Liver (tissue), 9 donors: ENCODE measurements around the gene CFAP73. TPM values are rescaled to one million over a fixed set of nuclear protein-coding genes. Genes with fewer than 3 reads are reported as not detected.

Source experiments
- DNase-seq: peaks from one replicate; pipeline ENCODE4 v3.0.0-alpha.2; 2017; ENCODE audit warnings: low spot score
- H3K27ac ChIP-seq, 2 donors: one replicate each; pipeline ENCODE4 v1.7.0; 2013; ENCODE audit warnings: inconsistent platforms in 2 of 2, low read length in 2 of 2, control low read depth in 1 of 2, low read depth in 1 of 2, mild to moderate bottlenecking in 1 of 2
- H3K27me3 ChIP-seq, 4 donors: one replicate each; pipeline versions ENCODE4 v1.6.1 to v1.7.0; 2013; ENCODE audit warnings: low read length in 3 of 4, inconsistent platforms in 1 of 4, mild to moderate bottlenecking in 1 of 4, moderate library complexity in 1 of 4; ENCODE audit not compliant: control insufficient read depth in 4 of 4, insufficient read depth in 4 of 4
- H3K36me3 ChIP-seq, 4 donors: one replicate each; pipeline versions ENCODE4 v1.6.1 to v1.7.0; 2013; ENCODE audit warnings: low read length in 3 of 4, mild to moderate bottlenecking in 3 of 4, low read depth in 1 of 4, moderate library complexity in 1 of 4; ENCODE audit not compliant: control insufficient read depth in 4 of 4, insufficient read depth in 3 of 4
- H3K4me1 ChIP-seq, 4 donors: one replicate each; pipeline versions ENCODE4 v1.6.1 to v1.7.0; 2013; ENCODE audit warnings: low read length in 3 of 4, mild to moderate bottlenecking in 3 of 4, moderate library complexity in 1 of 4; ENCODE audit not compliant: control insufficient read depth in 4 of 4, insufficient read depth in 4 of 4
- H3K4me3 ChIP-seq, 3 donors: one replicate each; pipeline versions ENCODE4 v1.6.1 to v1.7.0; 2013; ENCODE audit warnings: low read length in 3 of 3, control low read depth in 1 of 3, low read depth in 1 of 3, mild to moderate bottlenecking in 1 of 3
- H3K9ac ChIP-seq, 2 donors: one replicate each; pipeline ENCODE4 v1.7.0; 2013; ENCODE audit warnings: low read length in 2 of 2, mild to moderate bottlenecking in 2 of 2, moderate library complexity in 2 of 2, control low read depth in 1 of 2, low read depth in 1 of 2
- H3K9me3 ChIP-seq, 4 donors: one replicate each; pipeline versions ENCODE4 v1.6.1 to v1.7.0; 2013; ENCODE audit warnings: low read length in 3 of 4; ENCODE audit not compliant: control insufficient read depth in 4 of 4
- ATF3 ChIP-seq: IDR thresholded peaks from 2 replicates; pipeline ENCODE4 v1.6.1; 2016; ENCODE audit warnings: antibody characterized with exemption
- FOXA1 ChIP-seq: IDR thresholded peaks from 2 replicates; pipeline ENCODE4 v1.6.1; 2016; ENCODE audit warnings: antibody characterized with exemption
- GABPA ChIP-seq, 2 donors: IDR thresholded peaks in 1 of 2; conservative IDR thresholded peaks in 1 of 2; 2 replicates each; pipeline ENCODE4 v1.6.1; 2016; ENCODE audit warnings: antibody characterized with exemption in 2 of 2, mild to moderate bottlenecking in 1 of 2, moderate library complexity in 1 of 2
- HNF4A ChIP-seq, 2 donors: conservative IDR thresholded peaks; 2 replicates each; pipeline ENCODE4 v1.6.1; 2016; ENCODE audit warnings: antibody characterized with exemption in 2 of 2, mild to moderate bottlenecking in 2 of 2
- HNF4G ChIP-seq: IDR thresholded peaks from 2 replicates; pipeline ENCODE4 v1.6.1; 2016; ENCODE audit warnings: antibody characterized with exemption
- JUND ChIP-seq, 2 donors: IDR thresholded peaks; 2 replicates each; pipeline ENCODE4 v1.6.1; 2016; ENCODE audit warnings: antibody characterized with exemption in 2 of 2
- MAX ChIP-seq: IDR thresholded peaks from 2 replicates; pipeline ENCODE4 v1.6.1; 2016; ENCODE audit warnings: antibody characterized with exemption
- RAD21 ChIP-seq, 2 donors: IDR thresholded peaks; 2 replicates each; pipeline ENCODE4 v1.6.1; 2016; ENCODE audit warnings: antibody characterized with exemption in 2 of 2, mild to moderate bottlenecking in 2 of 2
- RXRA ChIP-seq, 2 donors: IDR thresholded peaks; 2 replicates each; pipeline ENCODE4 v1.6.1; 2017 to 2018; ENCODE audit warnings: antibody characterized with exemption in 2 of 2, mild to moderate bottlenecking in 1 of 2
- SP1 ChIP-seq: IDR thresholded peaks from 2 replicates; pipeline ENCODE4 v1.6.1; 2018; ENCODE audit warnings: antibody characterized with exemption, mild to moderate bottlenecking
- YY1 ChIP-seq: IDR thresholded peaks from 2 replicates; pipeline ENCODE4 v1.6.1; 2016; ENCODE audit warnings: antibody characterized with exemption, mild to moderate bottlenecking
- ZBTB33 ChIP-seq: IDR thresholded peaks from 2 replicates; pipeline ENCODE4 v1.6.1; 2016; ENCODE audit warnings: antibody characterized with exemption
- WGBS: extraction: QIAGEN DNeasy Blood & Tissue Kit; methylation state at CpG from one replicate; pipeline ENCODE4 v1.1.7; 2013; 5-methylcytosine and 5-hydroxymethylcytosine counted together
- polyA plus RNA-seq, 2 donors: library from polyadenylated mRNA; stranded (reverse) in 1 of 2; unstranded in 1 of 2; fragments of 200-250 nt in 1 of 2; fragments of >200 nt in 1 of 2; fragmentation: Nextera tagmentation in 1 of 2; extraction: Ambion mirVana in 1 of 2; gene quantifications; one replicate each; pipeline versions ENCODE4 v1.2.1 to v1.2.3, GENCODE V29; 2013 to 2015
- total RNA-seq, 2 donors: library from RNA; depleted of rRNA; stranded (reverse); fragments of >200 nt; gene quantifications; one replicate each; pipeline ENCODE4 v1.2.3, GENCODE V29; 2014
- TF ChIP-seq, protein P1 (sequence below): fragments of 150-350 bp; IDR thresholded peaks from 2 replicates; pipeline ENCODE4 v1.5.1; 2017; ENCODE audit warnings: improper control_type of control experiment, low read depth, low read length; ENCODE audit not compliant: missing input control
- TF ChIP-seq, protein P2 (sequence below): IDR thresholded peaks from 2 replicates; pipeline ENCODE4 v1.6.1; 2016; ENCODE audit warnings: antibody characterized with exemption, mild to moderate bottlenecking
- donor health status: healthy.
- donor health status: healthy.
- donor health status: healthy.
- donor health status: healthy.
- donor health status: healthy.

Gene CFAP73
- total and polyA plus RNA-seq, 4 donors = 0.18 to 0.19 TPM; not detected in 2

DNA sequence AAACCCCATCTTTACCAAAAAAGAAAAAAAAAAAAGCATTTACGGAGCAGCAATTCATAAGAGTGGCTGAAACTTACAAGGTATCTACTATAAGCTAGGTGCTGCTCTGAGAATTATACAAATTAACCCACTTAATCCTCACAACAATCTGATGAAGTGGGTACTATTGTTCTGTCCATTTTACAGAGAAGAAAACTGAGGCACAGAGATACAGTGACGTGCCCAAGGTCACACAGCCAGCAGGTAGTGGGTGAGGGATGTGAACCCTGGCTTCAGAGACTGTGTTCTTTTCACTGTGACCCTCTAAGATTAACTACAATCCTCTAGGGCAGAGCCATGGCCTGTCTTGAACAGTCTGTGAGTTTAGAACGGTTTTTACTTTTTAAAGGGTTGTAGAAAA lies 32.5 kb downstream of the CFAP73 start:
- Histone ChIP-seq H3K27me3 (no peaks in the 10 kb centered on the region), H3K36me3 (peaks cover 11 to 36% (median 31%) of the 10 kb centered on the region in 4 donors), H3K4me1 (peaks cover 8 to 34% (median 17%) of the 10 kb centered on the region in 4 donors), H3K4me3 (no peak overlapping the region), H3K27ac (no peak overlapping the region), H3K9ac (no peak overlapping the region), H3K9me3 (no peaks in the 10 kb centered on the region)
- WGBS = 94% methylated on average over 3 of the region's 3 CpGs
- no peak for DNase-seq
- TF ChIP-seq YY1 (no peak), ATF3 (no peak), RXRA (IDR thresholded peaks at IDR 0.05) (no peak), FOXA1 (no peak), GABPA (IDR thresholded peaks at IDR 0.05 in 1 of 2, conservative IDR thresholded peaks at IDR 0.05 in 1 of 2) (no peak), ZBTB33 (no peak), MAX (no peak), JUND (IDR thresholded peaks at IDR 0.05) (no peak), HNF4A (conservative IDR thresholded peaks at IDR 0.05) (no peak)
- TF ChIP-seq, protein P1, sequence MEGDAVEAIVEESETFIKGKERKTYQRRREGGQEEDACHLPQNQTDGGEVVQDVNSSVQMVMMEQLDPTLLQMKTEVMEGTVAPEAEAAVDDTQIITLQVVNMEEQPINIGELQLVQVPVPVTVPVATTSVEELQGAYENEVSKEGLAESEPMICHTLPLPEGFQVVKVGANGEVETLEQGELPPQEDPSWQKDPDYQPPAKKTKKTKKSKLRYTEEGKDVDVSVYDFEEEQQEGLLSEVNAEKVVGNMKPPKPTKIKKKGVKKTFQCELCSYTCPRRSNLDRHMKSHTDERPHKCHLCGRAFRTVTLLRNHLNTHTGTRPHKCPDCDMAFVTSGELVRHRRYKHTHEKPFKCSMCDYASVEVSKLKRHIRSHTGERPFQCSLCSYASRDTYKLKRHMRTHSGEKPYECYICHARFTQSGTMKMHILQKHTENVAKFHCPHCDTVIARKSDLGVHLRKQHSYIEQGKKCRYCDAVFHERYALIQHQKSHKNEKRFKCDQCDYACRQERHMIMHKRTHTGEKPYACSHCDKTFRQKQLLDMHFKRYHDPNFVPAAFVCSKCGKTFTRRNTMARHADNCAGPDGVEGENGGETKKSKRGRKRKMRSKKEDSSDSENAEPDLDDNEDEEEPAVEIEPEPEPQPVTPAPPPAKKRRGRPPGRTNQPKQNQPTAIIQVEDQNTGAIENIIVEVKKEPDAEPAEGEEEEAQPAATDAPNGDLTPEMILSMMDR = no peak

- no peak overlapping the region for H3K4me3 ChIP-seq
- H3K9ac ChIP-seq = no peak overlapping the region
- WGBS = 87% methylated on average over 11 of the region's 11 CpGs
- TF ChIP-seq RXRA (IDR thresholded peaks at IDR 0.05) = no peak
- TF ChIP-seq ATF3 = no peak
- no peak for TF ChIP-seq HNF4G
- no peak for TF ChIP-seq GABPA (IDR thresholded peaks at IDR 0.05 in 1 of 2, conservative IDR thresholded peaks at IDR 0.05 in 1 of 2)
- no peak for TF ChIP-seq SP1
- TF ChIP-seq, protein P2, sequence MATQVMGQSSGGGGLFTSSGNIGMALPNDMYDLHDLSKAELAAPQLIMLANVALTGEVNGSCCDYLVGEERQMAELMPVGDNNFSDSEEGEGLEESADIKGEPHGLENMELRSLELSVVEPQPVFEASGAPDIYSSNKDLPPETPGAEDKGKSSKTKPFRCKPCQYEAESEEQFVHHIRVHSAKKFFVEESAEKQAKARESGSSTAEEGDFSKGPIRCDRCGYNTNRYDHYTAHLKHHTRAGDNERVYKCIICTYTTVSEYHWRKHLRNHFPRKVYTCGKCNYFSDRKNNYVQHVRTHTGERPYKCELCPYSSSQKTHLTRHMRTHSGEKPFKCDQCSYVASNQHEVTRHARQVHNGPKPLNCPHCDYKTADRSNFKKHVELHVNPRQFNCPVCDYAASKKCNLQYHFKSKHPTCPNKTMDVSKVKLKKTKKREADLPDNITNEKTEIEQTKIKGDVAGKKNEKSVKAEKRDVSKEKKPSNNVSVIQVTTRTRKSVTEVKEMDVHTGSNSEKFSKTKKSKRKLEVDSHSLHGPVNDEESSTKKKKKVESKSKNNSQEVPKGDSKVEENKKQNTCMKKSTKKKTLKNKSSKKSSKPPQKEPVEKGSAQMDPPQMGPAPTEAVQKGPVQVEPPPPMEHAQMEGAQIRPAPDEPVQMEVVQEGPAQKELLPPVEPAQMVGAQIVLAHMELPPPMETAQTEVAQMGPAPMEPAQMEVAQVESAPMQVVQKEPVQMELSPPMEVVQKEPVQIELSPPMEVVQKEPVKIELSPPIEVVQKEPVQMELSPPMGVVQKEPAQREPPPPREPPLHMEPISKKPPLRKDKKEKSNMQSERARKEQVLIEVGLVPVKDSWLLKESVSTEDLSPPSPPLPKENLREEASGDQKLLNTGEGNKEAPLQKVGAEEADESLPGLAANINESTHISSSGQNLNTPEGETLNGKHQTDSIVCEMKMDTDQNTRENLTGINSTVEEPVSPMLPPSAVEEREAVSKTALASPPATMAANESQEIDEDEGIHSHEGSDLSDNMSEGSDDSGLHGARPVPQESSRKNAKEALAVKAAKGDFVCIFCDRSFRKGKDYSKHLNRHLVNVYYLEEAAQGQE = no peak
- no peak for TF ChIP-seq RAD21 (IDR thresholded peaks at IDR 0.05)
- H3K27me3 ChIP-seq = no peaks in the 10 kb centered on the region
- no peak for DNase-seq
- no peaks in the 10 kb centered on the region for H3K9me3 ChIP-seq
- H3K27ac ChIP-seq = no peak overlapping the region
- H3K4me1 ChIP-seq = peaks cover 8 to 39% (median 20%) of the 10 kb centered on the region in 4 donors
- H3K36me3 ChIP-seq = peaks cover 10 to 25% (median 21%) of the 10 kb centered on the region in 4 donors
Observed at GRCh38 chr12:113183030-113183589, 33.6 kb downstream of the CFAP73 start.
